GM12892 (cell line): ENCODE measurements around the gene RNF222.
"Not testable (repeated sequence)": the region's sequence is repeated elsewhere in the genome, so short reads cannot be mapped to it uniquely, and the experiment has no call there.

ENCODE experiments used
- DNase-seq: peaks from one replicate; pipeline ENCODE4 v3.0.0; 2011; ENCODE audit not compliant: insufficient read length
- FAIRE-seq: peaks from 2 replicates; lab custom pipeline; 2011; peaks lifted over from hg19 to GRCh38; lab: Jason Lieb, UNC
- POLR2A ChIP-seq: IDR thresholded peaks from 2 replicates; pipeline ENCODE4 v1.6.1; 2011; ENCODE audit warnings: low read depth, low read length, control low read depth
- POLR2AphosphoS5 ChIP-seq: IDR thresholded peaks from 2 replicates; pipeline ENCODE4 v1.6.1; 2011; ENCODE audit warnings: low read depth, low read length, control low read depth
- TAF1 ChIP-seq: IDR thresholded peaks from 2 replicates; pipeline ENCODE4 v1.6.1; 2011; ENCODE audit warnings: low read depth, mild to moderate bottlenecking, control low read depth, low read length, borderline replicate concordance

RNF222 gene

DNA sequence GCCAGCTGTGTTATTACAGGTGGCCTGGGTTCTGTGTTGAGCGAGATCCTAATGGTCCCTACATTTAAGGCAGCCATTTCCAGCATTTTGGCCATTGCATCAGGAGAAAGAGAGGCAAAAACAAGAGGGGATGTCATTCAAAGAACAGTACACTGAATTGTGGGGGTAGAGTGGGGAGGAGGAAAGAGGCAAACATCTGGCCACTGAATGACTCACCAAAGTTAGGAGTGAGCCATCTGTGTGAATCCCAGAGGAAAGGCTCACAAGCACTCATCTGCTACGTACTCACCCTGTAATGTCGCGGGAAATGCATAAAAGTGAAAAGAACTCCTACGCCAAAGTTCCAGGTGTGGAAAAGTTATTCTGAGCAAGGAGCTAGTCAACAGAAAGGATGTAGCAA is 37.9 kb downstream of the RNF222 start:
- DNase-seq = no peak
- FAIRE-seq = no peak
- TF ChIP-seq TAF1 = no peak
- no peak for TF ChIP-seq POLR2AphosphoS5
- no peak for TF ChIP-seq POLR2A

DNA sequence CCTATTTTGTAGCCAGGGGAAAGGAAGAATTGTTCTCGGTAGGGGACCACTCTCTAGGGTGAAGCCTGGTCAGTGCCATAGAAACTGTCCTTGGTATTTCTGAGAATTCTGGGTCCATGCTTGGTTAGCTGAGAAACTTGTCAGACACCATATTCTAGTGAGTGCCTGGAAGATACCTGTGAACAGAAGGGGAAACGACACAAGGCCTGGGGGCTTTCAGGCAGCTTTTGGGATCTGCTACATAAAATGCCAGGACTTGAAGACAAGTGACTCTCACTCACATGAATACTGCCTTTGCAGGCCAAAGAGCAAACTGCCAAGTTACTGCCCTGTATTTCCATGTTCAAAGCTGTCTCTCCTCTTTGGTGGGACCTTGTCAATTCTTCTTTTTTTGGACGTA is 39.7 kb downstream of the RNF222 start:
- TF ChIP-seq POLR2A (no peak), TAF1 (no peak), POLR2AphosphoS5 (no peak)
- DNase-seq = no peak
- no peak for FAIRE-seq

DNA sequence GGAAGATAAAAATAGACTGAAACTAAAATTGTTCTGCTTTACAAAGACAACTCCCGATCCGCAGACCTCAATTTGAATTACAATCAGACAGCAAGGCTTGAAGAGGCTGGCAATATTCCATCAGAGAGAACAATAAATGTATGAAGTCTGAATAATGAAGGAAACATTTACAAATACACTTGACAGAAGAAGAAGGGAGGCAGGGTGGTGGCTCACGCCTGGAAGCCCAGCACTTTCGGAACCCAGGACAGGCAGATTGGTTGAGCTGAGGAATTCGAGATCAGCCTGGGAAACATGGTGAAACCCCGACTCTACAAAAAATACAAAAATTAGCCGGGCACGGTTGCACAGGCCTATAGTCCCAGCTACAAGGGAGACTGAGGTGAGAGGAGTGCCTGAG is 43.4 kb downstream of the RNF222 start:
- TF ChIP-seq TAF1 = no peak
- TF ChIP-seq POLR2A = no peak
- no peak for TF ChIP-seq POLR2AphosphoS5
- FAIRE-seq = no peak

DNA sequence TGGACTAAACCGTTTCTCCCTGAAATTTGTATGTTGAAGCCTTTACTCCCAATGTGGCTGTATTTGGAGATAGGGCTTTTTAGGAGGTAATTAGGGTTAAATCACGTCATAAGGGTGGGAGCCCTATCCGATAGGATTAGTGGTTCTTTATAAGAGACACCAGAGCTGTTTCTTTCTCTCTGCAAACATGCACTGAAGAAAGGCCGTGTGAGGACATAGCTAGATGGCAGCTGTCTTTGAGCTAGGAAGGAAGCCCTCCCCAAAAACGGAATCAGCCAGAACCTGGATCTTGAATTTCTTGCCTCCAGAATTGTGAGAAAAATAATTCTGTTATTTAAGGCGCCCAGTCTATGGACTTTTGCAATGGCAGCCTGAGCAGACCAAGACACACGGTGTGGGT is 43.9 kb downstream of the RNF222 start:
- no peak for FAIRE-seq
- no peak for DNase-seq
- TF ChIP-seq TAF1 (no peak), POLR2AphosphoS5 (no peak)

More for the DNA sequence above, 43.4 kb downstream of the RNF222 start:
- DNase-seq = no peak

DNA sequence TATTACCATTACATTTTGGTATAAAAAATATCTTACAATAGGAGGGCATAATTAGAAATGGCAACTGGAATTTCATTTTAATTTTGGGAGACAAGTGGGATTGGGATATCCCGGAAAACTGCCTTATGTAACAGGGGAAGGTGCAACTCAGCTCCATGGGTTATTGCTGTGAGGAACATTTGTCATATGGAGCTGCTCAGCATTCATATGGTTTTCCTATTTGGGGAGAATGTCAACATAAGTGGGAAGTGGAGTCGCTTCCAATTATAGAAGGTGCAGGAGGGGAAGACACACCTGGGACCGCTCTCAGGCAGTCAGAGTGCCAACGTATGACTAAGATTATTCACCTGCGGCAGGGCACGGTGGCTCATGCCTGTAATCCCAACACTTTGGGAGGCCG is 47.3 kb downstream of the RNF222 start:
- DNase-seq = no peak
- no peak for TF ChIP-seq POLR2A
- TF ChIP-seq POLR2AphosphoS5 = no peak
- no peak for TF ChIP-seq TAF1
- FAIRE-seq = no peak

DNA sequence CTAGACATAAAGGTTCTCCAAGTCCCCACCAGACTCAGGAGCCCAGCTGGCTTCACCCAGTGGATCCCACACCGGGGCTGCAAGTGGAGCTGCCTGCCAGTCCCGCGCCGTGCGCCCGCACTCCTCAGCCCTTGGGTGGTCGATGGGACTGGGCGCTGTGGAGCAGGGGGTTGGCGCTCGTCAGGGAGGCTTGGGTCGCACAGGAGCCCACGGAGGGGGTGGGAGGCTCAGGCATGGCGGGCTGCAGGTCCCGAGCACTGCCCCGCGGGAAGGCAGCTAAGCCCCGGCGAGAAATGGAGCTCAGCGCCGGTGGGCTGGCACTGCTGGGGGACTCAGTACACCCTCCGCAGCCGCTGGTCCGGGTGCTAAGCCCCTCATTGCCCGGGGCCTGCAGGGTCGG is 50.6 kb downstream of the RNF222 start:
- FAIRE-seq = not testable (repeated sequence)

DNA sequence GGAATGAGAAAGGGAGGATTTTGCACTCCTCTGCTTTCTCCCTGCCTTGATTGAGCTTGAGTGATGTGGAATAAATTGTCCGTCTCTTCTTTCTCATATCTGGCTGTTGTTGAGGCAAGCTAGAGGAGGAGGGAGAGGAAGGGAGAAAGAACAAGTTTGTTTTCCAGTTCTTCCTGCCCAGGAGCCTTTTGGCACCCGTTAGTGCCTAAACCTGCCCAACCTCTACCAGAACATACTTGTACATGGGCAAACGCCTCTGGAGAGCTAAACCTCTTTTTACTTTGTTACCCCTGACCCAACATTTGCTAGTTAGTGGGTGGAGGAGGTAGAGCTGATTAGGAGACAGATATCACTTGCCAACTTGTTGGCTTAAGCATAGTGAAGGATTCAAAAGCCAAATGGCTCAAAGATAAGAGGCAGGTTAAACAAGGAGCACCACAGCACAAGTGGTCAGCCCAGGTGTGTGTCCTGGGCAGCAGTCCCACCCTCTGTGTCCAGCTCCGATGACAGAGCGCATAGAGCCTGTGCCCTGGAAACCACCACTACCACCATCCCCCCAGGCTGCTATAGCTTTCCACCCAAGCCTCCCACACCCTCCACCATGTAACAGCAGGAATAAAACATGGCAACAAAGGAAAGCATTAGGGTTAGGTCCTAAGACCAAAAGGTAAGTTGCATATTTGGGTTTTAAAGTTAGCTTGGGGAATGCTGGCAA is 51.5 kb downstream of the RNF222 start:
- no peak for FAIRE-seq
- DNase-seq = no peak
- TF ChIP-seq TAF1 (no peak), POLR2A (no peak), POLR2AphosphoS5 (no peak)

More for the DNA sequence above, 50.6 kb downstream of the RNF222 start:
- not testable (repeated sequence) for DNase-seq

DNA sequence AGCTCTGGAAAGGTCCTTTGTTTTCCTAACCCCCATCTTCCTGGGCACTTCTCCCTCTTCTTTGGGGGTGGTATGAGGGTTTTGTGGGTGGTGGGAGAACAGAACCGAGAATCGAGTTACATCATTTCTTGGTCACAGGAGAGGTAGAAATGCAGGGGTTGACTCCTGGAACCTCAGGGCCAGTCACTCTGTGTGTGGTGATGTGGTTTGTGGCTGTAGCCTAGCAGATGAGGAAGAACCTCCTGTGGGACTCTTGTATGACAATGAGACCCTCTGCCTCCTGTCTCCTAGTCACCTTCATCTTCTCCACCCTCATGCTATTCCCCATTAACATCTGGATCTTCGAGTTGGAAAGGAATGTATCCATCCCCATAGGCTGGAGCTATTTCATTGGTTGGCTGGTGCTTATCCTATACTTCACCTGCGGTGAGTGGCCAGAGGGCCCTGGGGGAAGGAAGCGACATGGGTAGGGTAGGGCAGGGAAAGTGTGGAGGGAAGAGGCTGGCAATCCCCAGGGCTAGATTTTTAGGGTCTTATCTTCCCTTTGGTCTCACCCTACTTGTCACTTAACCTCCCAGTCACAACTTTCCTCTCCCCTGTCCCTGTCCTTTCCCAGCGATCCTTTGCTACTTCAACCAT is 52.5 kb downstream of the RNF222 start:
- TF ChIP-seq POLR2A (no peak), TAF1 (no peak), POLR2AphosphoS5 (no peak)
- DNase-seq (no peak), FAIRE-seq (no peak)

DNA sequence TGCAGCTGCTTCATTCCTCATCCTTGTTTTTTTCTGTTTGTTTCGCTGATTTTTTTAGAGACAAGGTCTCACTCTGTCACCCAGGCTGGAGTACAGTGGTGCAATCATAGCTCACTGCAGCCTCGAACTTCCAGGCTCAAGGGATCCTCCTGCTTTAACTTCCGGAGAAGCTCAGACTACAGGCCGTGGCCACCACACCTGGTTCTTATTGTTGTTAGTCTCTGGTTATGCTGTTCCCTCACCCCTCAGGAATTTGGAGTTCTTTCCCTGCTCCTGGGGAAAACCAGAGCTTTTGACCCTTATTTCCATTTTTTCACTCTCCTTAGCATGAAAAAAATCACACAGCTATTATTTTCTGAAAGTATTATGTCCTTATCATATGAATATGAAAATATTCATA is 56.2 kb downstream of the RNF222 start:
- TF ChIP-seq TAF1 (no peak), POLR2AphosphoS5 (no peak), POLR2A (no peak)
- no peak for FAIRE-seq

More for the DNA sequence above, 56.2 kb downstream of the RNF222 start:
- no peak for DNase-seq
